H1 (cell line): ENCODE measurements around the gene ARHGEF40. TPM values are rescaled to one million over a fixed set of nuclear protein-coding genes. Genes with fewer than 3 reads are reported as not detected.

Source experiments
- CTCF ChIA-PET: fragments of 300-600 bp; sonication (Branson Sonifier 250); formaldehyde crosslinking; loops from one replicate; lab custom pipeline; 2021; ENCODE audit not compliant: partially characterized antibody; lab: Charles Lee
- POLR2A ChIA-PET: fragments of 300-600 bp; sonication (Branson Sonifier 250); formaldehyde crosslinking; loops from one replicate; lab custom pipeline; 2021; ENCODE audit warnings: inconsistent platforms; ENCODE audit not compliant: partially characterized antibody; lab: Charles Lee
- DNase-seq, 2 experiments: peaks; one replicate each; pipeline versions ENCODE4 v3.0.0 to v3.0.0-alpha.2; 2010 to 2022; ENCODE audit warnings: low spot score in 2 of 2, low read depth in 1 of 2, mixed read lengths in 1 of 2
- FAIRE-seq: peaks from 2 replicates; lab custom pipeline; 2011; peaks lifted over from hg19 to GRCh38; lab: Jason Lieb, UNC
- H2AFZ ChIP-seq: 2 replicates; pipeline ENCODE4 v1.8.1; 2012; ENCODE audit warnings: low read length, inconsistent platforms
- H2AK5ac ChIP-seq: 2 replicates; pipeline ENCODE4 v1.6.1; 2013; ENCODE audit warnings: low read depth, low read length
- H2BK120ac ChIP-seq: replicated peaks from 2 replicates; pipeline ENCODE3; 2013; ENCODE audit warnings: low read depth, low read length, inconsistent platforms
- H2BK12ac ChIP-seq: 2 replicates; pipeline ENCODE4 v1.6.1; 2013; ENCODE audit warnings: low read depth, low read length
- H2BK15ac ChIP-seq: 2 replicates; pipeline ENCODE4 v1.6.1; 2013; ENCODE audit warnings: low read length
- H2BK20ac ChIP-seq: 2 replicates; pipeline ENCODE4 v1.6.1; 2013; ENCODE audit warnings: low read length
- H2BK5ac ChIP-seq: 2 replicates; pipeline ENCODE4 v1.6.1; 2013; ENCODE audit warnings: low read depth, low read length
- H3K14ac ChIP-seq: 2 replicates; pipeline ENCODE4 v1.6.1; 2013; ENCODE audit warnings: inconsistent platforms; ENCODE audit not compliant: insufficient read length
- H3K18ac ChIP-seq: 2 replicates; pipeline ENCODE4 v1.6.1; 2013; ENCODE audit warnings: low read length; ENCODE audit errors: extremely low read depth
- H3K23ac ChIP-seq: 2 replicates; pipeline ENCODE4 v1.6.1; 2013; ENCODE audit warnings: inconsistent platforms; ENCODE audit not compliant: insufficient read length
- H3K23me2 ChIP-seq: 2 replicates; pipeline ENCODE4 v1.6.1; 2013; ENCODE audit warnings: low read depth, low read length
- H3K27ac ChIP-seq: 2 replicates; pipeline ENCODE4 v1.6.1; 2011; ENCODE audit warnings: low read depth, low read length, inconsistent platforms
- H3K27me3 ChIP-seq, 4 experiments: replicated peaks in 1 of 4; 1 replicate in 1 of 4; 2 replicates in 3 of 4; pipeline versions ENCODE4 v1.6.1 to v1.8.1; 2011 to 2013; ENCODE audit warnings: low read length in 3 of 4, mild to moderate bottlenecking in 3 of 4, inconsistent platforms in 2 of 4, mixed read lengths in 2 of 4, moderate library complexity in 1 of 4; ENCODE audit not compliant: control insufficient read depth in 3 of 4, insufficient read depth in 3 of 4; ENCODE audit errors: extremely low read depth in 1 of 4
- H3K36me3 ChIP-seq, 4 experiments: 2 replicates each; pipeline versions ENCODE4 v1.6.1 to v1.8.1; 2011 to 2013; ENCODE audit warnings: mild to moderate bottlenecking in 4 of 4, low read length in 3 of 4, moderate library complexity in 2 of 4, control low read depth in 1 of 4, inconsistent platforms in 1 of 4; ENCODE audit not compliant: insufficient read depth in 4 of 4, control insufficient read depth in 2 of 4
- H3K4ac ChIP-seq: replicated peaks from 2 replicates; pipeline ENCODE3; 2013; ENCODE audit warnings: low read length, low read depth, mixed read lengths, inconsistent platforms; ENCODE audit not compliant: insufficient read length
- H3K4me1 ChIP-seq, 4 experiments: replicated peaks in 1 of 4; 1 replicate in 1 of 4; 2 replicates in 3 of 4; pipeline versions ENCODE4 v1.6.1 to v1.8.1; 2011 to 2013; ENCODE audit warnings: low read length in 3 of 4, inconsistent platforms in 2 of 4, mixed read lengths in 1 of 4; ENCODE audit not compliant: insufficient read depth in 4 of 4, control insufficient read depth in 3 of 4
- H3K4me2 ChIP-seq, 2 experiments: 2 replicates each; pipeline versions ENCODE4 v1.6.1 to v1.8.1; 2011 to 2013; ENCODE audit warnings: low read depth in 2 of 2, low read length in 2 of 2, control low read depth in 1 of 2, inconsistent platforms in 1 of 2, mild to moderate bottlenecking in 1 of 2; ENCODE audit not compliant: insufficient read depth in 1 of 2
- H3K4me3 ChIP-seq, 4 experiments: fragments of 200-600, 300-600 bp in 1 of 4; sonication (generic), shearing (Covaris generic), sonication (Bioruptor Twin) in 1 of 4; 2 replicates each; pipeline versions ENCODE4 v1.5.1 to v1.8.1; 2011 to 2016; ENCODE audit warnings: low read length in 4 of 4, low read depth in 3 of 4, control low read depth in 2 of 4, inconsistent platforms in 2 of 4, mild to moderate bottlenecking in 2 of 4, mixed read lengths in 1 of 4, moderate library complexity in 1 of 4; ENCODE audit not compliant: insufficient read depth in 2 of 4; ENCODE audit errors: extremely low read depth in 1 of 4
- H3K56ac ChIP-seq: replicated peaks from 2 replicates; pipeline ENCODE3; 2013; ENCODE audit warnings: low read depth, mild to moderate bottlenecking, mixed read lengths, low read length, inconsistent platforms; ENCODE audit not compliant: insufficient read length
- H3K79me1 ChIP-seq: 2 replicates; pipeline ENCODE4 v1.6.1; 2013; ENCODE audit warnings: low read depth, low read length, control low read depth
- H3K79me2 ChIP-seq, 2 experiments: 2 replicates each; pipeline versions ENCODE4 v1.6.1 to v1.8.1; 2012 to 2013; ENCODE audit warnings: low read length in 2 of 2, mild to moderate bottlenecking in 2 of 2, inconsistent platforms in 1 of 2; ENCODE audit not compliant: insufficient read depth in 2 of 2, control insufficient read depth in 1 of 2
- H3K9ac ChIP-seq, 4 experiments: replicated peaks in 1 of 4; 1 replicate in 1 of 4; 2 replicates in 3 of 4; pipeline versions ENCODE4 v1.6.1 to v1.8.1; 2011 to 2013; ENCODE audit warnings: low read depth in 3 of 4, low read length in 3 of 4, control low read depth in 2 of 4, mild to moderate bottlenecking in 2 of 4, moderate library complexity in 2 of 4, inconsistent platforms in 1 of 4; ENCODE audit errors: extremely low read depth in 1 of 4
- H3K9me3 ChIP-seq, 2 experiments: 2 replicates each; pipeline versions ENCODE4 v1.6.1 to v1.8.1; 2012 to 2013; ENCODE audit warnings: mild to moderate bottlenecking in 2 of 2, moderate library complexity in 2 of 2, control low read depth in 1 of 2, inconsistent platforms in 1 of 2, low read depth in 1 of 2, low read length in 1 of 2, mixed read lengths in 1 of 2; ENCODE audit not compliant: insufficient read depth in 2 of 2
- H4K20me1 ChIP-seq, 2 experiments: replicated peaks in 1 of 2; 2 replicates each; pipeline versions ENCODE3 to v1.8.1; 2011 to 2013; ENCODE audit warnings: inconsistent platforms in 2 of 2, low read length in 2 of 2, mild to moderate bottlenecking in 1 of 2; ENCODE audit not compliant: insufficient read depth in 2 of 2, control insufficient read depth in 1 of 2
- H4K5ac ChIP-seq: 2 replicates; pipeline ENCODE4 v1.6.1; 2013; ENCODE audit warnings: low read length, low read depth, mixed read lengths, inconsistent platforms; ENCODE audit not compliant: insufficient read length
- H4K8ac ChIP-seq: 2 replicates; pipeline ENCODE4 v1.8.0; 2013; ENCODE audit warnings: mild to moderate bottlenecking, moderate library complexity, low read length, inconsistent platforms; ENCODE audit not compliant: insufficient read depth; ENCODE audit errors: extremely low read depth
- H4K91ac ChIP-seq: replicated peaks from 2 replicates; pipeline ENCODE3; 2013; ENCODE audit warnings: low read length, mixed read lengths, inconsistent platforms; ENCODE audit not compliant: insufficient read length
- HDAC6 ChIP-seq: IDR thresholded peaks from one replicate; pipeline ENCODE4 v1.7.1; 2012; ENCODE audit warnings: low read depth, mild to moderate bottlenecking, inconsistent platforms, low read length, moderate library complexity
- NANOG ChIP-seq: IDR thresholded peaks from 2 replicates; pipeline ENCODE4 v1.6.1; 2011; ENCODE audit warnings: low read length, low read depth, mild to moderate bottlenecking, inconsistent platforms; ENCODE audit not compliant: insufficient read depth, poor library complexity, severe bottlenecking
- NRF1 ChIP-seq: IDR thresholded peaks from 2 replicates; pipeline ENCODE4 v1.6.1; 2011; ENCODE audit warnings: mild to moderate bottlenecking, low read depth, low read length, improper control_type of control experiment
- POLR2A ChIP-seq, 2 experiments: IDR thresholded peaks; 1 replicate in 1 of 2; 2 replicates in 1 of 2; pipeline ENCODE4 v1.6.1; 2011; ENCODE audit warnings: low read depth in 2 of 2, low read length in 2 of 2, mild to moderate bottlenecking in 2 of 2; ENCODE audit errors: control extremely low read depth in 1 of 2
- POLR2AphosphoS5 ChIP-seq: IDR thresholded peaks from 2 replicates; pipeline ENCODE4 v1.6.1; 2011; ENCODE audit warnings: low read depth, low read length
- RNF2 ChIP-seq: fragments of 200-900, 300-1000 bp; sonication (generic); IDR thresholded peaks from 2 replicates; pipeline ENCODE4 v1.7.1; 2016; ENCODE audit warnings: borderline replicate concordance, low read depth, mild to moderate bottlenecking, antibody characterized with exemption, low read length; ENCODE audit not compliant: poor library complexity, severe bottlenecking; ENCODE audit errors: missing control alignments
- RXRA ChIP-seq: IDR thresholded peaks from 2 replicates; pipeline ENCODE4 v1.6.1; 2011; ENCODE audit warnings: low read depth, mild to moderate bottlenecking, low read length, moderate library complexity; ENCODE audit not compliant: insufficient read depth
- SIX5 ChIP-seq: IDR thresholded peaks from 2 replicates; pipeline ENCODE4 v1.6.1; 2011; ENCODE audit warnings: mild to moderate bottlenecking, low read depth, low read length
- SP1 ChIP-seq: IDR thresholded peaks from 2 replicates; pipeline ENCODE4 v1.6.1; 2011; ENCODE audit warnings: low read depth, low read length
- TBP ChIP-seq: IDR thresholded peaks from 2 replicates; pipeline ENCODE4 v1.6.1; 2011; ENCODE audit warnings: low read depth, low read length, improper control_type of control experiment
- TEAD4 ChIP-seq: IDR thresholded peaks from 2 replicates; pipeline ENCODE4 v1.6.1; 2012; ENCODE audit warnings: low read depth, low read length, inconsistent platforms, mixed read lengths
- WGBS, 2 experiments: shearing (Covaris generic) in 1 of 2; methylation state at CpG; one replicate each; pipeline versions ENCODE4 v1.1.6 to v1.1.7; 2013 to 2015; ENCODE audit warnings: low lambda C conversion rate in 2 of 2, mixed read lengths in 2 of 2, inconsistent platforms in 1 of 2, low coverage in 1 of 2, missing lambda C conversion rate in 1 of 2; ENCODE audit not compliant: insufficient replicate concordance in 2 of 2, insufficient coverage in 1 of 2, insufficient read length in 1 of 2; ENCODE audit errors: extremely low coverage in 1 of 2, missing lambda C conversion rate in 1 of 2; 5-methylcytosine and 5-hydroxymethylcytosine counted together
- polyA plus RNA-seq, 7 experiments: library from polyadenylated mRNA; depleted of rRNA in 3 of 7; stranded (reverse) in 5 of 7; unstranded in 2 of 7; fragments of >200 nt in 5 of 7; fragments of 200-250 nt in 2 of 7; gene quantifications; 1 replicate in 5 of 7; 2 replicates in 1 of 7; 4 replicates in 1 of 7; pipeline versions ENCODE4 v1.2.1 to v1.2.3, GENCODE V29; 2011 to 2013; ENCODE audit warnings: missing spikeins in 2 of 7, mixed read lengths in 2 of 7
- total RNA-seq: library from RNA; stranded (reverse); fragmentation: NEBNext Ultra II Directional; extraction: Animal tissue kit (Norgen Biotek cat#: 25700); gene quantifications from 2 replicates; pipeline ENCODE4 v1.2.1, GENCODE V29; 2021
- TF ChIP-seq, protein P1 (sequence below): IDR thresholded peaks from 2 replicates; pipeline ENCODE4 v1.6.1; 2011; ENCODE audit warnings: low read length, improper control_type of control experiment

ARHGEF40 gene
- total and polyA plus RNA-seq, 2 of the 8 experiments (the other 6 are each of a cell fraction or from before 2014, with no cell fraction given), result 53.1 to 101 TPM

DNA sequence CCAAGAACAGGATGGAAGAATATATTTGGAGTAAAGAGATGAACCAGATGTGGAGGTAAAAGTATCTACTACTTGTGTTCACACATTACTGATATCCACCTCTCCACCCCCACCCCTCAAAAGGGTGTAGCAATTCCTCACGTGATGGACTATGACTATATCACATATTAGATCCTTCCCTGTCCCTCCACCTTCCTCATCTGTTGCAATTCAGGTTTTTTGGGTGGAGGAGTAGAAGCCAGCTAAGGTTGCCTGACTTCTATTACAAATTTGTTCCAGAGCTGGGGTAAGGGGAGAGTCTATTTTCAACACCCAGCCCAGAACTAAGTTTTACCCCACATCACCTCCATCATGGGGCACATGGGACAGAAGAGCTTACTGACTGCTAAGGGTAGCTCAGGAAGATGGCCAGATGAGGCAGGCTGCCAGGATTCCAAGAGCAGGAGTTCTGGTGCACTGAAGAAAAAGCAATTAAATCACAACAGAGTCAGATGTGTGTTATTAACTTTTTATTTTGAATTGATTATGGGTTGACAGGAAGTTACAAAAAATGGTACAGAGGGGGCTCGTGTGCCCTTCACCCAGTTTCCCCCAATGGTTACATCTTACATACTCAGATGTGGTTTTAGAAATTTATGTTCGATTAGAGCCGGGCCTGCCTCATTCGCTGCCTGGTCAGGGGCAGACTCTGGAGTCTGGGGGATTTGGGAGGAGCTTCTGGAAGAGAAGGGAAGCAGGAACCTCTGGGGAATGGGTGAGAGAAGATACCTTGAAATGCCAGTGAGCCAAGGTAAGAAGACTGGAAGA, 37.6 kb upstream of the ARHGEF40 start:
- Histone ChIP-seq H3K4me2 (no peak overlapping the region), H3K23ac (no peak overlapping the region), H3K36me3 (no peaks in the 10 kb centered on the region), H2AFZ (no peak overlapping the region), H2BK120ac (no peak overlapping the region), H2BK12ac (no peak overlapping the region), H3K9me3 (no peaks in the 10 kb centered on the region), H3K79me2 (no peaks in the 10 kb centered on the region), H4K5ac (no peak overlapping the region), H4K20me1 (no peaks in the 10 kb centered on the region), H2BK20ac (no peak overlapping the region), H2AK5ac (no peak overlapping the region), H4K91ac (no peak overlapping the region), H4K8ac (no peak overlapping the region), H3K9ac (no peak overlapping the region), H2BK5ac (no peak overlapping the region), H3K56ac (no peak overlapping the region), H3K79me1 (no peaks in the 10 kb centered on the region), H3K4ac (no peak overlapping the region), H3K4me1 (no peaks in the 10 kb centered on the region), H3K4me3 (no peak overlapping the region), H3K18ac (no peak overlapping the region), H3K27ac (no peak overlapping the region), H2BK15ac (no peak overlapping the region), H3K14ac (no peak overlapping the region), H3K23me2 (no peaks in the 10 kb centered on the region; the same call in 1 of the 2 replicates), H3K27me3 (no peaks in the 10 kb centered on the region)
- CTCF ChIA-PET, result interaction anchor here (0.8 to 8.8 kb wide), 11 partner anchors 8 to 72 kb away, joined by 3 to 152 read pairs (median 5); partner anchors contain the start of gene NDRG2
- no peak for FAIRE-seq
- POLR2A ChIA-PET, result interaction anchor here (0.6 to 2.2 kb wide), 3 partner anchors 8 to 34 kb away, joined by 3 to 9 read pairs (median 3); partner anchors contain the start of gene NDRG2
- 77% methylated on average over 5 of the region's 5 CpGs; no CpG with 5 or more reads in 1 of the 2 experiments for WGBS, 2 experiments
- DNase-seq, result no peak
- no peak for TF ChIP-seq TBP
- TF ChIP-seq HDAC6, result no peak
- TF ChIP-seq, protein P1, sequence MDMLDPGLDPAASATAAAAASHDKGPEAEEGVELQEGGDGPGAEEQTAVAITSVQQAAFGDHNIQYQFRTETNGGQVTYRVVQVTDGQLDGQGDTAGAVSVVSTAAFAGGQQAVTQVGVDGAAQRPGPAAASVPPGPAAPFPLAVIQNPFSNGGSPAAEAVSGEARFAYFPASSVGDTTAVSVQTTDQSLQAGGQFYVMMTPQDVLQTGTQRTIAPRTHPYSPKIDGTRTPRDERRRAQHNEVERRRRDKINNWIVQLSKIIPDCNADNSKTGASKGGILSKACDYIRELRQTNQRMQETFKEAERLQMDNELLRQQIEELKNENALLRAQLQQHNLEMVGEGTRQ, result no peak
- TF ChIP-seq RNF2, result no peak
- TF ChIP-seq NANOG, result no peak
- TF ChIP-seq NRF1, result no peak
- no peak for TF ChIP-seq SP1
- no peak for TF ChIP-seq SIX5
- no peak for TF ChIP-seq TEAD4
- no peak for TF ChIP-seq POLR2AphosphoS5
- no peak for TF ChIP-seq RXRA
- TF ChIP-seq POLR2A (IDR thresholded peaks at IDR 0.05; ENCODE audit: control extremely low read depth in 1 of 2, low read depth in 2 of 2, low read length in 2 of 2), result no peak
